ENCODE results near the gene UGT1A4. TPM values are rescaled to one million over a fixed set of nuclear protein-coding genes. Genes with fewer than 3 reads are reported as not detected.
A peak's percentile ranks its signal among the peaks of the same experiment; 100 is the strongest.

The UGT1A4 gene
- total and polyA plus RNA-seq, 2 donors (not counting 1 experiment from before 2014, with no cell fraction given), result not detected

DNA sequence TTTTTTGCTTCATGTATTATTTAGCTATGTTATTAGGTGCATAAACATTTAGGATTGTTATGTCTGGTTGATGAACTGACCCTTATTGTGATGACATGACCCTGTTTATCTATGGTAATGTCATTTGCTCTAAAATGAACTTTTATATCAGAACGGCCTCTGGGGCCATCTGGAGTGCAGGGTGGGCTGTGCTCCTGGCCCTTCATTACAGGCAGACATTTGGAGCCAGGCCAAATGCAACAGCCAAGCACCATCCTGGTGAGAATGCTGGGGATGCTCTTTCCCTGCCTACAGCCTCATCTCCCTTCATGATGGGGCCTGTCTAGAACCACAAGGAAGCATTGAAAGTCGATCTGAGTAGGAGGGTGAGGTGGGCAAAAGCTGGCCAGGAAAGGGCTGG is 97.8 kb downstream of the UGT1A4 start:
- peaks cover 2% of the 10 kb centered on the region for H3K27me3 ChIP-seq (ENCODE audit: control insufficient read depth, insufficient read depth, low read length)
- H3K4me3 ChIP-seq (replicated peaks in 1 of 4; ENCODE audit: control extremely low read depth in 1 of 4, insufficient read depth in 1 of 4, low read depth in 3 of 4, low read length in 4 of 4), result no peak overlapping the region
- H3K36me3 ChIP-seq (ENCODE audit: control insufficient read depth, insufficient read depth, low read length), result no peaks in the 10 kb centered on the region
- H3K79me2 ChIP-seq (ENCODE audit: control insufficient read depth, insufficient read depth, low read length), result no peaks in the 10 kb centered on the region
- H3K4me1 ChIP-seq (ENCODE audit: control insufficient read depth, extremely low read depth, insufficient read depth, low read length), result no peaks in the 10 kb centered on the region
- no peaks in the 10 kb centered on the region for H4K20me1 ChIP-seq (ENCODE audit: control insufficient read depth, extremely low read depth, insufficient read depth, low read length)
- H3K9me3 ChIP-seq (ENCODE audit: control insufficient read depth, insufficient read depth, low read depth, low read length), result no peaks in the 10 kb centered on the region
- H3K4me2 ChIP-seq (ENCODE audit: extremely low read depth, insufficient read depth, low read length), result no peak overlapping the region
- TF ChIP-seq EZH2 (IDR thresholded peaks at IDR 0.05; ENCODE audit: low read length, missing control alignments), result no peak
- TF ChIP-seq, protein P1, sequence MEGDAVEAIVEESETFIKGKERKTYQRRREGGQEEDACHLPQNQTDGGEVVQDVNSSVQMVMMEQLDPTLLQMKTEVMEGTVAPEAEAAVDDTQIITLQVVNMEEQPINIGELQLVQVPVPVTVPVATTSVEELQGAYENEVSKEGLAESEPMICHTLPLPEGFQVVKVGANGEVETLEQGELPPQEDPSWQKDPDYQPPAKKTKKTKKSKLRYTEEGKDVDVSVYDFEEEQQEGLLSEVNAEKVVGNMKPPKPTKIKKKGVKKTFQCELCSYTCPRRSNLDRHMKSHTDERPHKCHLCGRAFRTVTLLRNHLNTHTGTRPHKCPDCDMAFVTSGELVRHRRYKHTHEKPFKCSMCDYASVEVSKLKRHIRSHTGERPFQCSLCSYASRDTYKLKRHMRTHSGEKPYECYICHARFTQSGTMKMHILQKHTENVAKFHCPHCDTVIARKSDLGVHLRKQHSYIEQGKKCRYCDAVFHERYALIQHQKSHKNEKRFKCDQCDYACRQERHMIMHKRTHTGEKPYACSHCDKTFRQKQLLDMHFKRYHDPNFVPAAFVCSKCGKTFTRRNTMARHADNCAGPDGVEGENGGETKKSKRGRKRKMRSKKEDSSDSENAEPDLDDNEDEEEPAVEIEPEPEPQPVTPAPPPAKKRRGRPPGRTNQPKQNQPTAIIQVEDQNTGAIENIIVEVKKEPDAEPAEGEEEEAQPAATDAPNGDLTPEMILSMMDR (conservative IDR thresholded peaks at IDR 0.05 in 1 of 2, IDR thresholded peaks at IDR 0.05 in 1 of 2; ENCODE audit: low read depth in 1 of 2, low read length in 2 of 2), result no peak
- no peak overlapping the region for H2AFZ ChIP-seq (ENCODE audit: low read length)
- H3K9ac ChIP-seq (ENCODE audit: insufficient read depth, low read length), result no peak overlapping the region
- no peak overlapping the region for H3K27ac ChIP-seq (ENCODE audit: insufficient read depth, low read length)
- DNase-seq (ENCODE audit: low read depth in 2 of 2), result no peak

DNA sequence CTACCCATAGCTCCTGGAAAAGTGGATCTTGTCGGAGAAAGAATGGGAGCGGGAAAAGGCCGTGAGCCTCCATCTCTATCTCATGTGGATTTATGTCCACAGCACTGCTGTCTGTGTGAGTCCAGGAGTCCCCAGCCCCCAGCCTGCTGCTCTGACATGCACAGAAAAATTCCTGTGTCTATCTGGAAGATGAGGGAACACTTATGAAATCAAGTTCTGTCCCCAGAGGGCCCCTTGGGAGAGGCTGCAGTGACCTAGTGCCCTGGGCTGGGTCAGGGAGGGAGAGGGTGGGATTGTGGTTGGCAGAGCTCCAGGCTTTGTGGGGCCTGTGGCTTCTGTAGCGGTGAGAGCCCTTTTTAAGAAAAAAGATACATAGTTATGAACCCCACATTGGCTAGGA is 98.2 kb downstream of the UGT1A4 start:
- H3K36me3 ChIP-seq (ENCODE audit: control insufficient read depth, insufficient read depth, low read length), result no peaks in the 10 kb centered on the region
- no peak overlapping the region for H3K4me2 ChIP-seq (ENCODE audit: extremely low read depth, insufficient read depth, low read length)
- no peaks in the 10 kb centered on the region for H3K4me1 ChIP-seq (ENCODE audit: control insufficient read depth, extremely low read depth, insufficient read depth, low read length)
- H3K27me3 ChIP-seq (ENCODE audit: control insufficient read depth, insufficient read depth, low read length), result peaks cover 4% of the 10 kb centered on the region
- H3K27ac ChIP-seq (ENCODE audit: insufficient read depth, low read length), result no peak overlapping the region
- H3K9me3 ChIP-seq (ENCODE audit: control insufficient read depth, insufficient read depth, low read depth, low read length), result no peaks in the 10 kb centered on the region
- TF ChIP-seq, protein P1 (conservative IDR thresholded peaks at IDR 0.05 in 1 of 2, IDR thresholded peaks at IDR 0.05 in 1 of 2; ENCODE audit: low read depth in 1 of 2, low read length in 2 of 2), result no peak
- no peak for TF ChIP-seq EZH2 (IDR thresholded peaks at IDR 0.05; ENCODE audit: low read length, missing control alignments)
- no peak overlapping the region for H3K9ac ChIP-seq (ENCODE audit: insufficient read depth, low read length)
- H3K79me2 ChIP-seq (ENCODE audit: control insufficient read depth, insufficient read depth, low read length), result no peaks in the 10 kb centered on the region
- H4K20me1 ChIP-seq (ENCODE audit: control insufficient read depth, extremely low read depth, insufficient read depth, low read length), result no peaks in the 10 kb centered on the region
- H2AFZ ChIP-seq (ENCODE audit: low read length), result no peak overlapping the region
- no peak for DNase-seq (ENCODE audit: low read depth in 2 of 2)
- no peak overlapping the region for H3K4me3 ChIP-seq (replicated peaks in 1 of 4; ENCODE audit: control extremely low read depth in 1 of 4, insufficient read depth in 1 of 4, low read depth in 3 of 4, low read length in 4 of 4)

DNA sequence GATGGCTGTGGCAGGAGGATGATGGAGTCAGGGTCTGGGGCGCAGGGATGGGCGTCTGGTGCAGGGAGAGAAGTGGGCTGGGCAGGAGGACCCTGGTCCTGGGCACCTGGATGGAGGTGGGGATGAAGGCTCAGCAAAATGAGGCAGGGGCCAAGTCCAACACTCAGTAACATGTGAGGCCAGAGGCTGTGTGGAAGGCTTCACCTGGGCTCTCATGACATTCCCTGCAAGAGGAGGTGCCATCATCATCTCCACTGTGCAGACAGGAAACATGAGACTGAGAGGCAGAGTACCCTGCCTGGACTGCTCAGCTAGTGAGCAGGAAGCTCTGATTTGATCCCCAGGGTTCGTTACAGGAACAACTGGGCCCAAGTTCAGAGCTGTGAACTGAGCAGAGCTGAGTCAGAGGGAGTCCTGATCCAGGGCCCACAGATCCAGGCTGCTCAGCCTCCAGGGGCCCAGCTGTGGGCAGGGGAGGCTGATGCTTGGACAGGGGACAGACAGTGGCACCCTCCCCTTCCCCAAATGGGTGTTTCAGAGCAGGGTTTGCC is 98.9 kb downstream of the UGT1A4 start:
- peaks cover 4% of the 10 kb centered on the region for H3K27me3 ChIP-seq (ENCODE audit: control insufficient read depth, insufficient read depth, low read length)
- no peaks in the 10 kb centered on the region for H4K20me1 ChIP-seq (ENCODE audit: control insufficient read depth, extremely low read depth, insufficient read depth, low read length)
- DNase-seq (ENCODE audit: low read depth in 2 of 2), result peak in 1 of 2 donors; percentile 12
- TF ChIP-seq, protein P1 (conservative IDR thresholded peaks at IDR 0.05 in 1 of 2, IDR thresholded peaks at IDR 0.05 in 1 of 2; ENCODE audit: low read depth in 1 of 2, low read length in 2 of 2), result no peak
- TF ChIP-seq EZH2 (IDR thresholded peaks at IDR 0.05; ENCODE audit: low read length, missing control alignments), result no peak
- H3K9me3 ChIP-seq (ENCODE audit: control insufficient read depth, insufficient read depth, low read depth, low read length), result no peaks in the 10 kb centered on the region
- no peak overlapping the region for H2AFZ ChIP-seq (ENCODE audit: low read length)
- no peak overlapping the region for H3K4me3 ChIP-seq (replicated peaks in 1 of 4; ENCODE audit: control extremely low read depth in 1 of 4, insufficient read depth in 1 of 4, low read depth in 3 of 4, low read length in 4 of 4)
- H3K4me1 ChIP-seq (ENCODE audit: control insufficient read depth, extremely low read depth, insufficient read depth, low read length), result no peaks in the 10 kb centered on the region
- no peak overlapping the region for H3K27ac ChIP-seq (ENCODE audit: insufficient read depth, low read length)
- H3K36me3 ChIP-seq (ENCODE audit: control insufficient read depth, insufficient read depth, low read length), result no peaks in the 10 kb centered on the region
- H3K79me2 ChIP-seq (ENCODE audit: control insufficient read depth, insufficient read depth, low read length), result no peaks in the 10 kb centered on the region
- no peak overlapping the region for H3K9ac ChIP-seq (ENCODE audit: insufficient read depth, low read length)
- H3K4me2 ChIP-seq (ENCODE audit: extremely low read depth, insufficient read depth, low read length), result no peak overlapping the region
